Measurements from ENCODE around the gene FOSL2. TPM values are rescaled to one million over a fixed set of nuclear protein-coding genes. Genes with fewer than 3 reads are reported as not detected.

Gene FOSL2
- total and polyA plus RNA-seq, 7 donors: 20.1 to 278 (median 74.7) TPM

- TF ChIP-seq CTCF (IDR thresholded peaks at IDR 0.05): no peak
- H3K27me3 ChIP-seq (ENCODE audit: insufficient read depth in 3 of 3, low read length in 2 of 3): no peaks in the 10 kb centered on the region
- H3K4me3 ChIP-seq: no peak overlapping the region
- H3K27ac ChIP-seq: no peak overlapping the region
- peaks cover 29% of the 10 kb centered on the region for H3K4me1 ChIP-seq
- intact Hi-C loops (cut with DNase I): no loop called here
- no peaks in the 10 kb centered on the region for H3K9me3 ChIP-seq
- DNase-seq (peak in 1 of 2 donors; percentile 14), ATAC-seq (no peak)
- WGBS, 3 donors: 64 to 86% (median 66%) methylated on average over 5 of the region's 5 CpGs
- H3K36me3 ChIP-seq (ENCODE audit: insufficient read depth in 1 of 2, low read depth in 1 of 2): no peaks in the 10 kb centered on the region
Observed at GRCh38 chr2:28374331-28374730, 18.3 kb upstream of the FOSL2 start.

DNA sequence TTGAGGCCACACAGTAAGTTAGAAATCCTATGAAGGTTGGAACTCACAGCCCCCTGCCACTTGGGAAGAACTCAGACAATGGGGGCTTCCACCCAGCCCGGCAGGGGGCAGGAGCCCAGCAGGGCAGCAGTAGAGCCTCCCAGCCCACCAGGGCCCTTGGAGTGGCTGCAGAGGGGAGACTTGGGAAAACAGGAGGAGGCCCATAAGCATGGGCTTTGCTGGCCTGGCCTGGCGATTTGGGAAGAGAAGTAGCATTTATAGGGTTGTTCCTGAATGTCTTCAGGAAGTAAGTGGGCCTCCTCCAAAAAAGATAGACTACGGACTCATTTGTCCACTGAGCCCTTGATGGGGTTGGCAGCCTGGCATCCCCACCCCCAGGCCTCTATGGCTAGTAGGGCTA is 17.4 kb upstream of the FOSL2 start:
- DNase-seq (peak in 1 of 2 donors; percentile 29), ATAC-seq (no peak)

GRCh38 chr2:28375742-28376631 is 16.7 kb upstream of the FOSL2 start:
- peaks cover 18% of the 10 kb centered on the region for H3K4me1 ChIP-seq
- WGBS, 3 donors: 89 to 95% (median 92%) methylated on average over 8 of the region's 8 CpGs
- intact Hi-C loops (cut with DNase I): loop anchor here in 1 of 2 donors (5.0 kb wide), 1 partner anchor 144 kb away; no protein-coding TSS in a partner anchor
- no peaks in the 10 kb centered on the region for H3K36me3 ChIP-seq (ENCODE audit: insufficient read depth in 1 of 2, low read depth in 1 of 2)
- ATAC-seq (no peak), DNase-seq (peak in 1 of 2 donors; percentile 43)
- TF ChIP-seq CTCF (IDR thresholded peaks at IDR 0.05): no peak
- H3K27ac ChIP-seq: no peak overlapping the region
- no peaks in the 10 kb centered on the region for H3K9me3 ChIP-seq
- no peak overlapping the region for H3K4me3 ChIP-seq
- H3K27me3 ChIP-seq (ENCODE audit: insufficient read depth in 3 of 3, low read length in 2 of 3): no peaks in the 10 kb centered on the region

More for the DNA sequence above, 17.4 kb upstream of the FOSL2 start:
- no peaks in the 10 kb centered on the region for H3K9me3 ChIP-seq
- H3K4me1 ChIP-seq: peaks cover 24% of the 10 kb centered on the region
- TF ChIP-seq CTCF (IDR thresholded peaks at IDR 0.05): no peak
- intact Hi-C loops (cut with DNase I): loop anchor here in 1 of 2 donors (5.0 kb wide), 1 partner anchor 143 kb away; no protein-coding TSS in a partner anchor
- no peak overlapping the region for H3K27ac ChIP-seq
- H3K4me3 ChIP-seq: no peak overlapping the region
- no peaks in the 10 kb centered on the region for H3K27me3 ChIP-seq (ENCODE audit: insufficient read depth in 3 of 3, low read length in 2 of 3)
- WGBS, 3 donors: 88 to 91% (median 88%) methylated on average over 3 of the region's 3 CpGs
- no peaks in the 10 kb centered on the region for H3K36me3 ChIP-seq (ENCODE audit: insufficient read depth in 1 of 2, low read depth in 1 of 2)

- no peaks in the 10 kb centered on the region for H3K27me3 ChIP-seq (ENCODE audit: insufficient read depth in 3 of 3, low read length in 2 of 3)
- DNase-seq: peak in 1 of 2 donors; percentile 51
- H3K36me3 ChIP-seq (ENCODE audit: insufficient read depth in 1 of 2, low read depth in 1 of 2): no peaks in the 10 kb centered on the region
- TF ChIP-seq CTCF (IDR thresholded peaks at IDR 0.05): no peak
- no peaks in the 10 kb centered on the region for H3K9me3 ChIP-seq
- H3K27ac ChIP-seq: peak overlapping the region; percentile 87
- H3K4me3 ChIP-seq: no peak overlapping the region
- intact Hi-C loops (cut with DNase I): loop anchor here in 1 of 2 donors (5.0 kb wide), 1 partner anchor 145 kb away; no protein-coding TSS in a partner anchor
- peak in 1 of 4 donors; percentile 8 for ATAC-seq
- H3K4me1 ChIP-seq: peaks cover 18% of the 10 kb centered on the region
- WGBS, 3 donors: 90 to 95% (median 91%) methylated on average over 15 to 19 of the region's 19 CpGs
Observed at GRCh38 chr2:28377195-28377816, 15.4 kb upstream of the FOSL2 start.
